ENCODE data around the gene PDE4C. TPM values are rescaled to one million over a fixed set of nuclear protein-coding genes. Genes with fewer than 3 reads are reported as not detected.
"Not testable (repeated sequence)": the region's sequence is repeated elsewhere in the genome, so short reads cannot be mapped to it uniquely, and the experiment has no call there.

The PDE4C gene
- total RNA-seq, 1 donor from 2014 or later, result 1.6 TPM

DNA sequence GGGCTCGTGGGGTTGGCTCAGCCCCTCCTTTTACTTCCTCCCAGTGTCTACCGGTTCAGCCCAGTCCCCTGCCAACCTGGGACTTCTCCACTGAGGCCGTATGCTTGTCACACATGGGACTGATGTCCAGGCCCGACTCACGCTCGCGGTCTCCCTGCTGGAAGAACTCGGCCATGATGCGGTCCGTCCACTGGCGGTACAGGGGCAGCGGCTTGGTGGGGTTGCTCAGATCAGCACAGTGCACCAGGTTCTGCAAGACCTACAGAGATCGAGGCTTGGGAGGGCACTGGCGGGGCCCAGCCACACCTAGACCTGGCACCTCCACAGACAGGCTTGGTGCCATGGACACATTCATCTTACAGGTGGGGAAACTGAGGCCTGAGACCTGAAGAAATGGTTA is 14.6 kb downstream of the PDE4C start:
- no peak overlapping the region for H3K4me3 Mint-ChIP-seq (ENCODE audit: low read depth)
- no peak overlapping the region for H3K27ac Mint-ChIP-seq
- no peaks in the 10 kb centered on the region for H3K9me3 Mint-ChIP-seq (ENCODE audit: low read depth)
- TF ChIP-seq, protein P1, sequence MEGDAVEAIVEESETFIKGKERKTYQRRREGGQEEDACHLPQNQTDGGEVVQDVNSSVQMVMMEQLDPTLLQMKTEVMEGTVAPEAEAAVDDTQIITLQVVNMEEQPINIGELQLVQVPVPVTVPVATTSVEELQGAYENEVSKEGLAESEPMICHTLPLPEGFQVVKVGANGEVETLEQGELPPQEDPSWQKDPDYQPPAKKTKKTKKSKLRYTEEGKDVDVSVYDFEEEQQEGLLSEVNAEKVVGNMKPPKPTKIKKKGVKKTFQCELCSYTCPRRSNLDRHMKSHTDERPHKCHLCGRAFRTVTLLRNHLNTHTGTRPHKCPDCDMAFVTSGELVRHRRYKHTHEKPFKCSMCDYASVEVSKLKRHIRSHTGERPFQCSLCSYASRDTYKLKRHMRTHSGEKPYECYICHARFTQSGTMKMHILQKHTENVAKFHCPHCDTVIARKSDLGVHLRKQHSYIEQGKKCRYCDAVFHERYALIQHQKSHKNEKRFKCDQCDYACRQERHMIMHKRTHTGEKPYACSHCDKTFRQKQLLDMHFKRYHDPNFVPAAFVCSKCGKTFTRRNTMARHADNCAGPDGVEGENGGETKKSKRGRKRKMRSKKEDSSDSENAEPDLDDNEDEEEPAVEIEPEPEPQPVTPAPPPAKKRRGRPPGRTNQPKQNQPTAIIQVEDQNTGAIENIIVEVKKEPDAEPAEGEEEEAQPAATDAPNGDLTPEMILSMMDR (IDR thresholded peaks at IDR 0.05; ENCODE audit: unreplicated experiment), result no peak
- no peaks in the 10 kb centered on the region for H3K36me3 Mint-ChIP-seq (ENCODE audit: insufficient read depth)
- H3K4me1 Mint-ChIP-seq (ENCODE audit: low read depth), result no peaks in the 10 kb centered on the region
- DNase-seq (ENCODE audit: low spot score, unreplicated experiment), result no peak
- H3K27me3 Mint-ChIP-seq, result peaks cover 27% of the 10 kb centered on the region

DNA sequence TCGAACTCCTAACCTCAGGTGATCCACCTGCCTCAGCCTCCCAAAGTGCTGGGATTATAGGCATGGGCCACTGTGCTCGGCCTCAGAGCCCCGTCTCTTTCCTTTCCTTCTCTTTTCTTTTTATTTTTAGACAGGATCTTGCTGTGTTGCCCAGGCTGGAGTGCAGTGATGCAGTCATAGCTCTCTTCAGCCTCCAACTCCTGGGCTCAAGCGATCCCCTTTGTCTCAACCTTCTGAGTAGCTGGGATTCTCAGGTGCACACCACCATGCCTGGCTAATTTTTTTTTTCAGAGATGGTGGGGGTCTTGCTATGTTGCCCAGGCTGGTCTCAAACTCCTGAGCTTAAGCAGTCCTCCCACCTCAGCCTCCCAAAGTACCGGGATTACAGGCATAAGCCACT is 16.3 kb downstream of the PDE4C start:
- peaks cover 23% of the 10 kb centered on the region for H3K27me3 Mint-ChIP-seq
- H3K36me3 Mint-ChIP-seq (ENCODE audit: insufficient read depth); H3K27ac Mint-ChIP-seq; DNase-seq (ENCODE audit: low spot score, unreplicated experiment); H3K4me1 Mint-ChIP-seq (ENCODE audit: low read depth); H3K4me3 Mint-ChIP-seq (ENCODE audit: low read depth); H3K9me3 Mint-ChIP-seq (ENCODE audit: low read depth): not testable (repeated sequence)

DNA sequence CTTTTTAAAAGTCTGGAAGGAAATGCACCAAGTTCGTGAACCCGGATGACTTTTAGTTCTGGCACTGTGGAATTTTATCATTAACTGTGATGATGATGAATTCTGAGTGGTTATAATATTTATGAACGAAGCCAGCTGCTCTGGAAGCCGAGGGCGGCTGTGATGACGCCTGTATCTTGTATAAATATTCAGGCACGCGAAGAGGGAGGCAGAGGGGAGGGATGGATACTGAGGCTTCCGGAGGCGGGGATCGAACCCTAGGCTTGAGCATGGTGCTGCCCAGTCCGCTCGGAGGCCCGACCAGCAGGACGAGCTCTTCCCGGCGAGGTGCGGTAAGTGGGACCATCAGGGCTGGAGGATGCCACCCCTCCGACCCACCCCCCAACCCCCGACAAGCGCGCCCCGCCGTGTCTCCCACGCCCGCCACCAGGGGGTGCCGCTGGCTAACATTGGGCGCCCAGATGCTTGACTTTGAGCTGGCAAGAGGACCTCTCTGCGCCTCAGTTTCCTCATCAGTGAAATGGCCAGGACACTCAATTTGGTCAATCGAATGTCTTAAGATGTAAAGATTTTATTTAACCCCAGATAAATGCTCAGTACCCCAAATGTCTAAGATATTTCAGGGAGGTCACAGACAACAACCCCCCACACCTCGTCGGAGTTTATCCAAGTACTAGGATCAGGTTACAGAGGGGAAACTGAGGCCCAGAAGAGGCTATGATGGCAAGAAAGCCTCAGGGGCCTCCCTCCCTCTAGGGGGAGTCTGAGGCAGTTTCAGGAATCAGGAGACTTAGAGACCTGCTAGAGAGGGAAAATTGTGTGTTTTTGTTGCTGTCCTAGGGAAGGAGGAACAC is 17.9 kb downstream of the PDE4C start:
- Mint-ChIP-seq H3K9me3 (ENCODE audit: low read depth) (no peaks in the 10 kb centered on the region), H3K36me3 (ENCODE audit: insufficient read depth) (no peaks in the 10 kb centered on the region), H3K27ac (no peak overlapping the region), H3K4me1 (ENCODE audit: low read depth) (no peaks in the 10 kb centered on the region), H3K27me3 (peaks cover 20% of the 10 kb centered on the region), H3K4me3 (ENCODE audit: low read depth) (no peak overlapping the region)
- TF ChIP-seq, protein P1 (IDR thresholded peaks at IDR 0.05; ENCODE audit: unreplicated experiment), result peak; percentile 53
- no peak for DNase-seq (ENCODE audit: low spot score, unreplicated experiment)

DNA sequence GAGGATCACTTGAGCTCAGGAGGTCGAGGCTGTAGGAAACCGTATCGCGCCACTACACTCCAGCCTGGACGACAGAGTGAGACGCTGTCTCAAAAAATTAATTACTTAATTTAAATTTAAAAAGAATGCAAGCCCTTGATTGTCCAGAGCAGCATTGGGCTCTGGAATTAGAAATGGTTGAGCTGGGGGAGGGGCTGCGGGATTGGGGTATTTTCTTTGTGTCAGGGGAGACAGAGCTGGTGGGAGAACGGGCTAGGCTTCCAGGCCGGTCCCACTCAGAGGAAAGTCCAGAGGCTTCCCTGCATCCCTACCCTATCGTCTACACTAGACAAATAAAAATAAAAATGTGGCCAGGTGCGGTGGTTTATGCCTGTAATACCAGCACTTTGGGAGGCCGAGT is 20.2 kb downstream of the PDE4C start:
- peaks cover 14% of the 10 kb centered on the region for H3K27me3 Mint-ChIP-seq
- no peaks in the 10 kb centered on the region for H3K36me3 Mint-ChIP-seq (ENCODE audit: insufficient read depth)
- no peaks in the 10 kb centered on the region for H3K9me3 Mint-ChIP-seq (ENCODE audit: low read depth)
- no peak for DNase-seq (ENCODE audit: low spot score, unreplicated experiment)
- H3K4me1 Mint-ChIP-seq (ENCODE audit: low read depth), result peaks cover 3% of the 10 kb centered on the region
- TF ChIP-seq, protein P1 (IDR thresholded peaks at IDR 0.05; ENCODE audit: unreplicated experiment), result no peak
- no peak overlapping the region for H3K27ac Mint-ChIP-seq
- H3K4me3 Mint-ChIP-seq (ENCODE audit: low read depth), result no peak overlapping the region

DNA sequence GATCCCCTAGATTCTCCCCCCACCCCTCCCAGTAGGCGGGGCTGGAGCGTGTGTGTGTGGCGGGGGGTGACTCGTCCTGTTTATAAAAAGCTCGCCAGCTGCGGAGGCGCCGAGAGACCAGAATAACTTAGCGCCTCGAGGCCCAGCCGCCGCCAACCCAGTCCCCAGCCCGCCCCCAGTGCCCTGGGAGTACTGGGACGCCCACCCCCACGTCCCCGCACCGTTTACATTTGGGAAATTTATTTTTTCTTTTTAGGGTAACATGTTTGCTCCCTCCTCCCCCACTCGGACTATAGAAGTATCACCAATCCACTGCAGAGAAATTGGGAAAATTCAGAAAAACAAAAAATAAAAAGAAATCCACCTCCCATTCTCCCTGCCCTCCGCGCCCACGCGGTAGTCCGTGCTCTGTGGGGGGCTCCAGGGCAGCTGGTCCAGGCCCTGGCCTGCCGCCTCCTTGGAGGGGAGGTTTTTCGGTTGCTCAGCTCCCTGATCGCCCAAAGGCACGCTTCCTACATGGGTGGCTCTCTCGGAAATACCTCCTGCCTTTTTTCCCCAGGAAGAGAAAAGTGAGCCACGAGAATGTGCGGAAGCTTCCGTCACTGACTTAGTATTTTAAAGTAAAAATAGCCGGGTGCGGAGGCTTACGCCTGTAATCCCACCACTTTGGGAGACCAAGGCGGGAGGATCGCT is 20.9 kb downstream of the PDE4C start:
- DNase-seq (ENCODE audit: low spot score, unreplicated experiment), result no peak
- Mint-ChIP-seq H3K36me3 (ENCODE audit: insufficient read depth) (no peaks in the 10 kb centered on the region), H3K9me3 (ENCODE audit: low read depth) (no peaks in the 10 kb centered on the region), H3K4me1 (ENCODE audit: low read depth) (peaks cover 3% of the 10 kb centered on the region), H3K27ac (peak overlapping the region; percentile 96), H3K27me3 (peaks cover 12% of the 10 kb centered on the region), H3K4me3 (ENCODE audit: low read depth) (peak overlapping the region; percentile 88)
- TF ChIP-seq, protein P1 (IDR thresholded peaks at IDR 0.05; ENCODE audit: unreplicated experiment), result no peak
